K562 (cell line): ENCODE measurements around the gene HDLBP.

Experiments
- JUN ChIP-seq, 2 experiments: sonication (generic) in 1 of 2; formaldehyde crosslinking in 1 of 2; IDR thresholded peaks; 2 replicates each; pipeline versions ENCODE4 v1.6.1 to v1.8.0; 2012 to 2022; ENCODE audit warnings: borderline replicate concordance in 2 of 2, mild to moderate bottlenecking in 2 of 2, improper control_type of control experiment in 1 of 2, low read depth in 1 of 2, low read length in 1 of 2, missing genetic modification reagents in 1 of 2
- MXI1 ChIP-seq: IDR thresholded peaks from 2 replicates; pipeline ENCODE4 v1.6.1; 2011; ENCODE audit warnings: low read depth, mild to moderate bottlenecking, improper control_type of control experiment, low read length
- SAFB2 ChIP-seq: fragments of 200-400 bp; formaldehyde crosslinking; IDR thresholded peaks from 2 replicates; pipeline ENCODE4 v1.6.1; 2018; ENCODE audit warnings: borderline replicate concordance, low read length, low read depth, moderate library complexity; ENCODE audit not compliant: severe bottlenecking
- TEAD4 ChIP-seq, 2 experiments: sonication (generic) in 1 of 2; formaldehyde crosslinking in 1 of 2; IDR thresholded peaks; 2 replicates each; pipeline versions ENCODE4 v1.6.1 to v1.8.0; 2012 to 2022; ENCODE audit warnings: borderline replicate concordance in 1 of 2, inconsistent platforms in 1 of 2, low read length in 1 of 2, mild to moderate bottlenecking in 1 of 2, missing genetic modification reagents in 1 of 2
- ZBTB8A ChIP-seq: fragments of 450-650 bp; IDR thresholded peaks from 2 replicates; pipeline ENCODE4 v1.6.1; 2018; ENCODE audit warnings: mild to moderate bottlenecking, moderate library complexity; ENCODE audit not compliant: partially characterized antibody
- ZFP36 ChIP-seq: fragments of 150-350 bp; IDR thresholded peaks from 2 replicates; pipeline ENCODE4 v1.6.1; 2018; ENCODE audit warnings: low read length, low read depth; ENCODE audit not compliant: partially characterized antibody
- ZNF232 ChIP-seq: sonication (generic); formaldehyde crosslinking; IDR thresholded peaks from 2 replicates; pipeline ENCODE4 v1.8.0; 2022; ENCODE audit warnings: mild to moderate bottlenecking, missing genetic modification reagents
- ZNF436 ChIP-seq: fragments of 250-450, 450-650 bp; sonication (Bioruptor Pico); formaldehyde crosslinking; IDR thresholded peaks from 2 replicates; pipeline ENCODE4 v1.7.0; 2020; ENCODE audit warnings: mild to moderate bottlenecking
- TF ChIP-seq, protein P1 (sequence below): fragments of 450-650 bp; conservative IDR thresholded peaks from 2 replicates; pipeline ENCODE4 v1.6.1; 2016; ENCODE audit warnings: missing genetic modification characterization, low read depth, mild to moderate bottlenecking, missing compliant biosample characterization, moderate library complexity
- TF ChIP-seq, protein P2 (sequence below): sonication (generic); formaldehyde crosslinking; IDR thresholded peaks from 2 replicates; pipeline ENCODE4 v1.5.0; 2020; ENCODE audit warnings: missing genetic modification reagents

DNA sequence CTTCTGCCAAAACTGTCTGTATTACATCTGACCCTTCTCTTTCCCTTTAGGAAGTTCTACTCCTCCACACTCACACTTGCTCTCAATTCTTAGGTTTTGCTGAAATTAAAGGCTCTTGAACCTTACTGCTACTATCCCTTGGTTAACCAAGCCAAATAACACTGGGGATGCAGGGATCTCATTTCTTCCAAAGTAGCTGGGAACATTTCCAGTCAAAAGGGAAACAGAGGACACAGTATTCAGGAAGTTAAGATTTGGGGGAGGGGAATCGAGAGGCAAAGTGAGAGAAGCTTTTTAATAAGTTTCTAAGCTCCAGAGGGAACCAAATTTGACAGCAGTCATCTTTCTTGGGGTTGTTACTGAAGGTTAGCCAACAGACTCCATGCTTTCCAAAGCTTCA, 6.4 kb upstream of the HDLBP start:
- TF ChIP-seq ZBTB8A (no peak), TEAD4 (IDR thresholded peaks at IDR 0.05; ENCODE audit: low read length) (no peak), TEAD4 (CRISPR knock-in tag; IDR thresholded peaks at IDR 0.05; ENCODE audit: borderline replicate concordance) (no peak), JUN (IDR thresholded peaks at IDR 0.05; ENCODE audit: borderline replicate concordance, low read depth, low read length) (no peak), JUN (CRISPR knock-in tag; IDR thresholded peaks at IDR 0.05; ENCODE audit: borderline replicate concordance) (no peak), MXI1 (no peak), ZNF436 (CRISPR knock-in tag) (no peak), ZFP36 (no peak), SAFB2 (no peak), ZNF232 (CRISPR knock-in tag) (no peak)
- TF ChIP-seq, protein P1, sequence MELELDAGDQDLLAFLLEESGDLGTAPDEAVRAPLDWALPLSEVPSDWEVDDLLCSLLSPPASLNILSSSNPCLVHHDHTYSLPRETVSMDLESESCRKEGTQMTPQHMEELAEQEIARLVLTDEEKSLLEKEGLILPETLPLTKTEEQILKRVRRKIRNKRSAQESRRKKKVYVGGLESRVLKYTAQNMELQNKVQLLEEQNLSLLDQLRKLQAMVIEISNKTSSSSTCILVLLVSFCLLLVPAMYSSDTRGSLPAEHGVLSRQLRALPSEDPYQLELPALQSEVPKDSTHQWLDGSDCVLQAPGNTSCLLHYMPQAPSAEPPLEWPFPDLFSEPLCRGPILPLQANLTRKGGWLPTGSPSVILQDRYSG = no peak
- TF ChIP-seq, protein P2, sequence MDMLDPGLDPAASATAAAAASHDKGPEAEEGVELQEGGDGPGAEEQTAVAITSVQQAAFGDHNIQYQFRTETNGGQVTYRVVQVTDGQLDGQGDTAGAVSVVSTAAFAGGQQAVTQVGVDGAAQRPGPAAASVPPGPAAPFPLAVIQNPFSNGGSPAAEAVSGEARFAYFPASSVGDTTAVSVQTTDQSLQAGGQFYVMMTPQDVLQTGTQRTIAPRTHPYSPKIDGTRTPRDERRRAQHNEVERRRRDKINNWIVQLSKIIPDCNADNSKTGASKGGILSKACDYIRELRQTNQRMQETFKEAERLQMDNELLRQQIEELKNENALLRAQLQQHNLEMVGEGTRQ (CRISPR knock-in tag) = no peak
